Thymus (tissue), 11 donors: ENCODE results near the gene RAP1GAP. TPM values are rescaled to one million over a fixed set of nuclear protein-coding genes. Genes with fewer than 3 reads are reported as not detected.
A peak's percentile ranks its signal among the peaks of the same experiment; 100 is the strongest.

Experiments
- DNase-seq, 9 donors: peaks; one replicate each; pipeline ENCODE4 v3.0.0-alpha.2; 2013; ENCODE audit warnings: low spot score in 9 of 9, low read depth in 6 of 9, missing footprints in 1 of 9
- H3K27ac ChIP-seq, 2 donors: one replicate each; pipeline ENCODE4 v1.5.1; 2013; ENCODE audit warnings: control low read depth in 1 of 2, low read depth in 1 of 2, low read length in 1 of 2, mild to moderate bottlenecking in 1 of 2, moderate library complexity in 1 of 2
- H3K27me3 ChIP-seq, 2 donors: one replicate each; pipeline ENCODE4 v1.5.1; 2013; ENCODE audit warnings: low read length in 1 of 2; ENCODE audit not compliant: control insufficient read depth in 2 of 2, insufficient read depth in 1 of 2
- H3K36me3 ChIP-seq, 2 donors: one replicate each; pipeline ENCODE4 v1.5.1; 2013; ENCODE audit warnings: low read length in 1 of 2, mild to moderate bottlenecking in 1 of 2, moderate library complexity in 1 of 2; ENCODE audit not compliant: control insufficient read depth in 2 of 2, insufficient read depth in 2 of 2
- H3K4me1 ChIP-seq, 2 donors: one replicate each; pipeline ENCODE4 v1.5.1; 2013; ENCODE audit warnings: low read length in 2 of 2; ENCODE audit not compliant: control insufficient read depth in 2 of 2, insufficient read depth in 2 of 2
- H3K4me3 ChIP-seq, 2 donors: one replicate each; pipeline ENCODE4 v1.5.1; 2013; ENCODE audit warnings: low read length in 2 of 2, control low read depth in 1 of 2, mild to moderate bottlenecking in 1 of 2
- H3K9me3 ChIP-seq, 2 donors: one replicate each; pipeline ENCODE4 v1.5.1; 2013; ENCODE audit warnings: low read length in 1 of 2, mild to moderate bottlenecking in 1 of 2; ENCODE audit not compliant: control insufficient read depth in 2 of 2, insufficient read depth in 1 of 2
- WGBS: extraction: QIAGEN DNeasy Blood & Tissue Kit; methylation state at CpG from one replicate; pipeline ENCODE4 v1.1.7; 2013; 5-methylcytosine and 5-hydroxymethylcytosine counted together
- polyA plus RNA-seq: library from polyadenylated mRNA; stranded (reverse); fragments of 200-250 nt; gene quantifications from one replicate; pipeline ENCODE4 v1.2.3, GENCODE V29; 2013
- total RNA-seq: library from RNA; stranded (reverse); fragments of 120-200 nt; gene quantifications from one replicate; pipeline ENCODE4 v1.2.4, GENCODE V29; 2013
- donor health status: healthy.

Gene RAP1GAP
- total and polyA plus RNA-seq, 2 donors = 1.6 to 3.5 TPM

- DNase-seq = no peak
- WGBS = 86% methylated on average over 9 of the region's 9 CpGs
- H3K27me3 ChIP-seq = peaks cover 24 to 56% of the 10 kb centered on the region in 2 donors
These were observed 18.8 kb downstream of the RAP1GAP start for GRCh38 chr1:21650400-21650799.

GRCh38 chr1:21649315-21649714, 19.8 kb downstream of the RAP1GAP start:
- 49% methylated on average over 2 of the region's 2 CpGs for WGBS
- no peak for DNase-seq
- peaks cover 24 to 50% of the 10 kb centered on the region in 2 donors for H3K27me3 ChIP-seq

More at GRCh38 chr1:21650400-21650799, 18.8 kb downstream of the RAP1GAP start:
- Histone ChIP-seq H3K4me1 (peaks cover 0 to 6% of the 10 kb centered on the region in 2 donors), H3K4me3 (no peak overlapping the region), H3K9me3 (peaks cover 0 to 10% of the 10 kb centered on the region in 2 donors), H3K27ac (no peak overlapping the region), H3K36me3 (no peaks in the 10 kb centered on the region)

DNA sequence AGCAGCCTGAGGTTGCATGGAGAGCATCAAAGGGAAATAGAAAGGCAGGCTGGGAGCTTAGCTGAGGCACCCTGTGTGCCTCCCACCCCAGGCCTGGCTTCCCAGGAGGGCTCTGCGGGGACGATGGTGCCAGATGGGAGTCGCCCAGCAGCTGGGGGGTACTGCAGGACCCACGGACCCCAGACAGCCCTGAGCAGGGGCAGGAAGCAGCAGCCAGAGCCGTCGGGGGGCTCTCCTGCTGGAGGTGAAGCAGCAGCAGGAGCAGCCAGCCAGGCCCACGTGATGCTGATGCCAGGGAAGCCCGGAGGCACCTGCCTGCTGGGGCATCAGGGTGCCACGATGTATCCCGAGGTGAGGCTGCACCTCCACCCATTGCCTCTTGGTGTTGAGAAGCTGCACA, 20.4 kb downstream of the RAP1GAP start:
- 61% methylated on average over 10 of the region's 10 CpGs for WGBS
- no peak overlapping the region for H3K27ac ChIP-seq
- H3K4me3 ChIP-seq = no peak overlapping the region
- no peaks in the 10 kb centered on the region for H3K36me3 ChIP-seq
- DNase-seq = no peak
- H3K27me3 ChIP-seq = peaks cover 24 to 49% of the 10 kb centered on the region in 2 donors
- H3K9me3 ChIP-seq = peaks cover 0 to 10% of the 10 kb centered on the region in 2 donors
- H3K4me1 ChIP-seq = peaks cover 0 to 6% of the 10 kb centered on the region in 2 donors

More at GRCh38 chr1:21649315-21649714, 19.8 kb downstream of the RAP1GAP start:
- Histone ChIP-seq H3K9me3 (peaks cover 0 to 10% of the 10 kb centered on the region in 2 donors), H3K27ac (no peak overlapping the region), H3K4me1 (peaks cover 0 to 6% of the 10 kb centered on the region in 2 donors), H3K4me3 (no peak overlapping the region), H3K36me3 (no peaks in the 10 kb centered on the region)

GRCh38 chr1:21648352-21648730, 20.8 kb downstream of the RAP1GAP start:
- Histone ChIP-seq H3K9me3 (peaks cover 0 to 10% of the 10 kb centered on the region in 2 donors), H3K27me3 (peaks cover 24 to 45% of the 10 kb centered on the region in 2 donors), H3K27ac (no peak overlapping the region), H3K36me3 (no peaks in the 10 kb centered on the region), H3K4me1 (peaks cover 0 to 6% of the 10 kb centered on the region in 2 donors), H3K4me3 (no peak overlapping the region)
- no peak for DNase-seq
- 62% methylated on average over 4 of the region's 4 CpGs for WGBS

- H3K27me3 ChIP-seq = peaks cover 20 to 38% of the 10 kb centered on the region in 2 donors
- 39% methylated on average over 19 of the region's 19 CpGs for WGBS
- no peak overlapping the region for H3K4me3 ChIP-seq
- DNase-seq = peak in 4 of 9 donors; percentile 32 to 52 (median 41)
- peaks cover 0 to 6% of the 10 kb centered on the region in 2 donors for H3K4me1 ChIP-seq
- H3K9me3 ChIP-seq = peaks cover 0 to 10% of the 10 kb centered on the region in 2 donors
- no peaks in the 10 kb centered on the region for H3K36me3 ChIP-seq
- H3K27ac ChIP-seq = no peak overlapping the region
These were observed 21.5 kb downstream of the RAP1GAP start for GRCh38 chr1:21647431-21648351.

DNA sequence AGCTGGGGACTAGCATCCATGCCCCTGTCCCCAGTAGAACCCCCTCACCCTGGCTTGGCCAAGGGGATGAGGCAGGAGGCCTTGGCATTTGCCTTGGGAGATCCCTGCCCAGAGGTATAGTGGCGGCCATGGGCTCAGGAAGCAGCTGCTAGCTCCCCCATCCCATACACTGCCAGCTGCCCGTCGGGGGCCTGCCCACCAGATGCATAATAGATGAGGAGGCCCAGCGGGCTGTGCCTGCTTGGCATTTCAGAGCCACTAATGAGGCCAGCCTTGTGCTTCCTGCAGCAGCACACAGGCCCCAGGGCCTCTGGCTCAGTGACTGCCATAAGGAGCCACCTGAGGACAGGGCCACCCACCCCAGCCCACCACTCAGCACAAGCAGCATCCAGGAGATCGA, 23.6 kb downstream of the RAP1GAP start:
- WGBS = 78% methylated on average over 5 of the region's 5 CpGs
- H3K27me3 ChIP-seq = peaks cover 0 to 21% of the 10 kb centered on the region in 2 donors
- H3K9me3 ChIP-seq = peaks cover 0 to 4% of the 10 kb centered on the region in 2 donors

GRCh38 chr1:21644906-21645305, 24.3 kb downstream of the RAP1GAP start:
- DNase-seq = no peak
- H3K9me3 ChIP-seq = peaks cover 0 to 4% of the 10 kb centered on the region in 2 donors
- no peak overlapping the region for H3K27ac ChIP-seq
- 92% methylated on average over 5 of the region's 5 CpGs for WGBS
- H3K4me1 ChIP-seq = no peaks in the 10 kb centered on the region
- H3K27me3 ChIP-seq = peaks cover 0 to 15% of the 10 kb centered on the region in 2 donors
- no peak overlapping the region for H3K4me3 ChIP-seq
- H3K36me3 ChIP-seq = no peaks in the 10 kb centered on the region

More for the DNA sequence above, 23.6 kb downstream of the RAP1GAP start:
- H3K36me3 ChIP-seq = no peaks in the 10 kb centered on the region
- H3K4me3 ChIP-seq = no peak overlapping the region
- H3K27ac ChIP-seq = no peak overlapping the region
- no peak for DNase-seq
- no peaks in the 10 kb centered on the region for H3K4me1 ChIP-seq

- Histone ChIP-seq H3K4me1 (no peaks in the 10 kb centered on the region), H3K4me3 (no peak overlapping the region), H3K36me3 (no peaks in the 10 kb centered on the region), H3K27me3 (peaks cover 0 to 10% of the 10 kb centered on the region in 2 donors), H3K9me3 (peaks cover 0 to 4% of the 10 kb centered on the region in 2 donors), H3K27ac (no peak overlapping the region)
- WGBS = 93% methylated on average over 10 of the region's 10 CpGs
- DNase-seq = no peak
These were observed 24.8 kb downstream of the RAP1GAP start for GRCh38 chr1:21644348-21644747.

- Histone ChIP-seq H3K4me1 (no peaks in the 10 kb centered on the region), H3K4me3 (no peak overlapping the region), H3K27ac (no peak overlapping the region), H3K27me3 (peaks cover 0 to 5% of the 10 kb centered on the region in 2 donors), H3K9me3 (peaks cover 0 to 4% of the 10 kb centered on the region in 2 donors), H3K36me3 (no peaks in the 10 kb centered on the region)
- 91% methylated on average over 5 of the region's 5 CpGs for WGBS
- no peak for DNase-seq
These were observed 25.5 kb downstream of the RAP1GAP start for GRCh38 chr1:21643624-21644023.
